Measurements from ENCODE around the gene DUSP22. TPM values are rescaled to one million over a fixed set of nuclear protein-coding genes. Genes with fewer than 3 reads are reported as not detected.

The DUSP22 gene
- total and polyA plus RNA-seq, 2 of the 8 experiments (the other 6 are each of a cell fraction or from before 2014, with no cell fraction given) = 15.5 to 32.4 TPM

- TF ChIP-seq CHD7 (IDR thresholded peaks at IDR 0.05; ENCODE audit: insufficient replicate concordance, low read length) = no peak
- TF ChIP-seq RAD21 (IDR thresholded peaks at IDR 0.05 in 1 of 2, conservative IDR thresholded peaks at IDR 0.05 in 1 of 2; ENCODE audit: low read depth in 2 of 2, low read length in 2 of 2) = peak in 1 of 2 experiments; percentile 34; a peak in 1 of 4 replicates
Measured at GRCh38 chr6:351867-352289, 59.6 kb downstream of the DUSP22 start (continued).
